ENCODE measurements around the gene NPHP1.
A peak's percentile ranks its signal among the peaks of the same experiment; 100 is the strongest.
"Not testable (repeated sequence)": the region's sequence is repeated elsewhere in the genome, so short reads cannot be mapped to it uniquely, and the experiment has no call there.

The NPHP1 gene

DNA sequence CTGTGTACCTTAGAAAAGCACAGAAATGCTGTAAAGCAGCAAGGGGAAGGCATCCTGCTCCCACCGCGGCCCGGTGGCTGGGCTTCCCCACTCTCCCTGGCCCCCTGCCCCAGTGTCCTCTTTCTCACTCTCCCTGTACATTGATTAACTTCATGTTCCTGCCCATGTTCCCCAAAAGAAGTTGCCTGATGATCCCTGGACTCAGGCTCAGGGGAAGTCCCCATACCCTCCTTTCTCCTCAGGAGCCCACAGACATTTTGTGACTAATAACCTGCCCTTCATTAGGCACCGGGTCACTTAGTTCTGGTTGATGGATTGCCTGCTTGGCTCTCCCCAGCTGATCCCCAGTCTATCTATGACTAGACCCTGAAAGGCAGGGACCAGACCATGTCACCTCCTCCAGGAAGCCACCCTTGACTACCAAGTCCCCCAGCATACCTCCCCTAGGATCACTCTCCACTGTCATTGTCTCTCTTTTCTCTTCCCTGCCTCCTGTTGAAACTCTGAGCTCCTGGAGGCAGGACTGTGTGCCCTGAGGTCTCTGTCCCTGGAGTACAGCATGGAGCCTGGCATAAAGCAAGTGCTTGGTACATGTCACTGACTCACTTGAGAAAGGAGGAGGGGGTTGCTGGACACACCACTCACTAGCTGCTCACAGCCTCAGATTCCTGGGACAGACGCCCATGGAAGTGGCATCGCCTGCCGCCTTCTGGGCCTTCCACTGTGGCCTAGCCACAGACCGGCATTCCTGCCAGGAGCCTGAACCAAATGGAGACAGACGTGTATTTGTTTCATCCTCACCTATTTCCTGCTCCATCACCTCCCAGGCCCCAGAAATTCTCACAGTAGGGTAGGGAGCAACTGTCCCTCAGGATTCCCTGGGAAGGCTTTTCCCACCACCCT, 102.7 kb downstream of the NPHP1 start:
- DNase-seq = no peak

DNA sequence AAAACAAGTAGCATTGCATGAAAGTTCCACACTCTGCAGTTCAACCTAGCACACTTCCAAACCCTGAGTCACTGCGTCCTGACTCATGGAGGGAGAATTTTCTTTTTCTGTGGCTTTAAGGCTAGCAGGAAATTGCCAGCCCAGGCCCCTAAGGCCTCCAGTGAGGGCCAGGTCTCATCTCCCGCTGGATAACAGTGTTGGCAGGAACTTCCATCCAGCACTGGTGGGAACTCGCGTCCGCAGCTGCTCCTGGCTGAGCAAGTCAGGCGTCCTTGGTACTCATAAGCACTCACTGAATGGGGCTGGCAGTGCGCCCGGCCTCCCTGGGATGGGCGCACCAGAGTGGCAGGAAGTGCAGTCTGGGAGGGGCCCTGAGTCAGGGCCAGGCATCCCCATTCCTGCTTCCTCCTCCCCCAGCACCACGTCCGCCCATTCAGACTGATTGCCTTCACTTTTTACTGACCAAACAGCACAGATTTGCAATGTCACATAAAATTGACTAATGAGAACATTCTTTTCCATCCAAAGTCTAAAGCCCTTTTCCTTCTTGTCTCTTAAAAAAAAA, 103.5 kb downstream of the NPHP1 start:
- DNase-seq = peak; percentile 86

DNA sequence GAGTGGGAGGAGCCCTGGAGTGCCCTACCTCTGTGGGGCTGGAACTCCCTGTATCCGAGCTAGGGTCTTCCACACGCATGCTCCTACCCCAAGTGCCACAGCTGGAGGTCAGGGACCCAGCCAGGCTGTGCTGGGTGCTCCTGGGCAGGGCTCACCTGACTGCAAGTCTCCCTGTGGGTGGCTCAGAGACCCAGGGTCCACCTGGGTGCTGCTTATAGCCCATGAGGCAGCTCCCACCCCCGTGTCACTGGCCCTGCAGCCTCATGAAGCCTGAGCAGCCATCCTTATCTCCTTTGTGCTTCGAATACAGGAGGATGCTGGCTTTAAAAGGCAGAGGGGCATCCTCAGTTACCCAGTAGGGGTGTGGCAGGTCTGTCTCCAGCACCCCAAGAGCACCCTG, 103.9 kb downstream of the NPHP1 start:
- not testable (repeated sequence) for DNase-seq

DNA sequence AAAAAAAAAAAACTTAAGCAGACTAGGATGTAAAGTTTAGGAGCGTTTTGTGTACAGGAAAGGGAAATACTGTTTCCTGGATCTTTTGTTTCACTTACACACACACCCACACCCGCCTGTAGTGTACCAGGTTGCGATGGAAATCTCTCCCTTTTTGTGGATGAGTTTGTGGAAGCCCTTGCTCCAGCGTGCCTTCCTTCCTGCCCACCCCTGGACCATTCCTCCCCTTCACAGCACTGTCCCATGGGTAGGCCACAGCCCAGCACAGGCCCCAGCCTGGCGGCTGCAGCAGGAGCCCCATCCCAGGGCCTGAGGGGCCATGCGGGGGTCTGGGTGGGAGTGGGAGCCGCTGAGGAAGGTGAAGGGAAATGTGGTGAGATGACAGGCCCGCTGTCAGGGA, 104.3 kb downstream of the NPHP1 start:
- no peak for DNase-seq

DNA sequence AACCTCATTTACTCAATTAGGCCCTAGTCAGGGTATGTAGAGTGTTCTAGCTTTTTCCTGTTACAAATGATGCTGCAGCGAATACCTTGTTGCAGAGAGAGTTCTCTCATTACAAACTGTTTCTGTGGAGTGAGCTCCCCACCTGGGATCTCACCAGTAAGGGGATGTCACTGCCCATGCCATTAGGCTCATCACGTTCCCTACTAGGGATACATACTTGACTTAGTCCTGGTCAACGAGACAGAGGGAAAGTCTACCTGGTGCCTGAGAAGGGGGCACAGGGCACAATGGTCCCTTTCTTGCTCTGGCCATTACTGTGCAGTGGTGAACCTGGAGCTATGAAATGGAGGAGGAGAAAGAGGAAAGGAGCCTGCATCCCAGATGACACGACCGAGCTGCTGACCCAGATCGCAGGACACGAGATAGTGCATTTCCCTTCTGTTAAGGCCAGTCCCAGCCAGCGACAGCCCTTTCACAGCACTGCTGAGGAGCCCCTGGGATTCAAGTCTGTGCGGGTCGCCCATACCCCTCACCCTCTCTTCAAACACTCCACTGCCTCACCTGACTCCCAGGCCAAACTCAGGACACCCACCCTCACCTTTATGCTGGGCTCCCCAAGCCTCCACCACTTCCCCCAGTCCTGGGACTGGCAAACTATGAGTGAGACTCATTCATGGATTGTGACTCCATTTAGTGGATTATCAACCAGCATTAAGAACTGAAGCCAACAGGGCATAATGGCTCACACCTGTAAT, 105.2 kb downstream of the NPHP1 start:
- DNase-seq = no peak

DNA sequence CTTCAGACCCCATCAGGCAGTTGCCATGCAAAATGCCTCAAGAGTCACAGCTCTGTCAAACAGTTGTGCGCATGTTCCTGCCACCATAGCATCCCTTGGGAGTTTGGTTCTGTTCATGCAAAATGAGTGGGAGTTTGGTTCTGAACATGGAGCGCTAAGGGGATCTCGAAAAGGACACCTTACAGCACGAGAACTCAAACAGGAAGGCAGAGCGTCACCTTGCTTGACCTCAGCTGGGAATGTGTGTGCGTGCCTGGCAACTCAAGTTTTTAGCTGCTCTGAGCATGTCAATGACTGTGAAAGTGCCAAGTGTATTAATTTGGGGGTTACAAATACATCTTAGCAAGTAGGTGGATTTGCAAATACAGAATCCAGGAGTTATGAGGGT, 105.8 kb downstream of the NPHP1 start:
- no peak for DNase-seq

DNA sequence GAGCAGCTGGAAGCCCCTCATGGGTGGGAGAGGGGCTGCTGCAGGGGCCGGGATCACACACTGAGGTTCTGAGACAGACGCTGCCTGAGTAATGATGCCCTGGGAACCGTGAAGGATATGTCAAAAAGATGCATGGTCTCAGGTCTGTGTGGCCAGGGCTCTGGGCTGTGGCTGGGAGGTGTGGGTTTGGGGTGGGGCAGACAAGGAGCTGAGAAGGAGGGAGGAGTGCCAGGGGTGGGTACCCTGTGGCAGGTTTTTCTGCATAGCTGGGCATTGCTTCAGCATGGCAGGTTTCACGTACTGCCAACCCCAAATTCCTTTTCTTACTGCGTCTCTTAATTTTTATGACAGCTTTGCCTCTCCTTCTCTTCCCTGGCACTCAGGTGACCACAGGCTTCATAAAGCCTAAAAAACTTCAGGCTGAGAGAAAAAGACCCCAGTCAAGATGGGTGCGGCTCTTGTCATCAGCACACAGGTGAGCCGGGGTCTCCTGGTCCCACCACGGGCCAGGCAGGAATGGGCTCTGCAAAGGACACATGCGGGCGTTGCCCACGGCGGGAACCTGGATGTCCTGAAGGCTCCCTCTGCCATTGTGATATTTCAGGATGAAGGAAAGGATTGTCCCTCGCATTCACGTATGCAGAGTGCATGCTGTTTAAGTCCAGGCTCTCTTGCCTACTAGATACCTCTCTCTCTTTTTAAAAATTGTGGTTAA, 107.2 kb downstream of the NPHP1 start:
- DNase-seq = no peak

DNA sequence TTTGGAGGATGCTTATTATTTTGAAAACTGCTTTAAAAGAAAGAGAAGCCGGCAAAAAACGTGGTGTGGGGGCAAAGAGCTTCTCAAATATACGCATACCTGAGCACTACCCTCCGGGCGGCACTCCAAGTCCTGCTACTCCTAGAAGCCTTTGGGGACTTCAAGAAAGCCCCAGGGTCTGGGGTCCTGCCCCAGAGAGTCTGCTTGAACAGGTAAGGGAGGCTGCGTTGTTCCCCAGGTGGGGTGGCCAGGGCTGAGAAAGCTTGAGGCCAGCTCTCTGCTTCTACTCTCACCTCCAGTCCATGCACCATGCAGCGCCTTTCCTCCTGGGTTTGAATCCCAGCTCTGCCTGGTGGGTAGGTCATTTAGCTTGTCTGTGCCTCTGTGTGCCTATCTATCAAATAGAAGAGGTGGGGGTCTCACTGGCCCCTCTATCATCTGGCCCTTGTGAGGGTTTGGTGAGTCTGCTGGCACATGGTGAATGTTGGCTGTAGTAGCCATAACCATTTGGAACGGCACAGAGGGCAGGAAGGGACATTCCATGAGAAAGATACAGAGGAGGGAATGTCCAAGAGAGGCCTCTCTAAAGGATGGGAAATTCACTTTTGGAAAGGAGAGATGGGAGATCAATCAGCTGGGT, 108.7 kb downstream of the NPHP1 start:
- DNase-seq = no peak

DNA sequence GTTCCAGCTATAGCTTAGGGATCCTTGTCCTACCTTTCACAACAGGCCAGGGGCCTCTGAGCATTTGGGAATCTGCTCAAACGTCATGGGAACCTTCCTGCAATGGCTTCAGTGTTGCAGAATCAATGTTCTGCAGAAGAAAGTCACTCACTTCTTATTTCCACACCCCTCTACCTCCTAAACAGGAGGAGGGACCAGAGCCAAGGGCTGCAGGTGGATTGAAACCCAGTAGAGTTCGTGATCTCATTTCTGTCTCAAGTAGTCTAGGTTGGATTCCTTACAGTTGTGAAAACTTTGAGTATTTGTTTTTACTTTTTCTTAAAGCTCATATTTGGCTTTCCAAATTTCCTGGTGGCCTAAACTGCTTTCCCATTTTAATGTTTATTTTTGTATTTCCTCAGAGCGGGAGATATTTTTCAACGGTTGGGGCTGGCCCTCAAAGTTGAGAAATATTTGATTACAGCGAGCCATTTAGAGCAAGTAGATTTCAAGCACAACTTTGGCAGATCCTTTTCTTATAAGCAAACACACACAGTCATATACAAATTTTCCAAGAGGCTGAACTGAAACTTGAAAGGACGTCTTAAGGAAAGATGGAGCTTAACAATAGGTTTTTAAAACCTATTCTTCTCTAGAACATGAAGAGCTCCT, 109.8 kb downstream of the NPHP1 start:
- not testable (repeated sequence) for DNase-seq

DNA sequence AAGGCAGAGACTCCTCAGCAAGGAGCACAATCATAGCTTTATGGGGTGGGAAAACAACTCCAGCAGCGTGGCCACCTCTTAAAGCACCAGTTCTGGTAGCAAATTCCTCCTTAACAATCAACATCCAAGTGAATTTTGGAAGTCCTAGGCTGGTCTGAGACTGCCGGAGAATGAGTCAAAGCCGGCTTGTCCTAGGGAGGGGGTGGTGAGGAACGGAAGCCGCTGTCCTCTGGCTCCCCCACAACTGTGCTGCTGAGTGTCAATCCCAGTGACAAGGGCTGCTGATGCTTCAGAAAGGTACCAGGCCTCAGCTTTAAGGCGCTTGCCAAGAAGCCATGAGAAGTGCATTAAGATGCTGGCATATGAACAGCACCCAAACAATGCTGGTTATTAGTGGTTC, 110.9 kb downstream of the NPHP1 start:
- not testable (repeated sequence) for DNase-seq

DNA sequence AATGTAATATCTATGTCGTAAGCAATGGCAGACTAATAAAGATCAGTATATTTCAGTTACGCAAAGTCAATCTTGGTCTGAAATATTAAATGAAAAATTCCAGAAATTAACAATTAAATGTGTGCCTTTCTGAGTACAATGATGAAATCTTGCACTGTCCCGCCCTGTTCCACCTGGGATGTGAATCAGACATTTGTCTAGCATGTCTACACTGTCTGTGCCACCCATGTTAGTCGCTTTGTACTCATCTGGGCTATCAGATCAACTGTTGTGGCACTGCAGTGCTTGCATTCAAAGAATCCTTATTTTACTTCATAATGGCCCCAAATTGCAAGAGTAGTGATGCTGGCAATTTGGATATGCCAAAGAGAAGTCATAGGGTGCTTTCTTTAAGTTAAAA, 114.6 kb downstream of the NPHP1 start:
- DNase-seq = not testable (repeated sequence)

DNA sequence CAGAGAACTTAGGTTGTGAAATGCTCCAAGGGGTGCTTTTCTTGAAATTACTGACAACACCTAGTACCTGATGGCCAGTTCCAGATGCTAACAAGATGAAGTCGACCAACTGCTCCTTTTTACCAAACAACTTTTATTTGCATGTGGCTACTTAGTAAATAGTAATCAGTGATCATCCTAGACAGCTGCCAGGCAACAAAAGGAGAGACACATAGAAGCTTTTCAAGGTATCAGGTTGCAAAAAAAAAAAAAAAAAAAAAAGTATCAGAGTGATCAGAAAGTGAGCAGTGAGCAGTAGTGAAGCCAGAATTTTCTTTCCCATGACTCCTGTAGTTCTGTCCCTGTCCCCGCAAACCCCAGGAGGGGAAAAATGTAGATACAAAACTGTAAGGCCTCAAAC, 121.1 kb downstream of the NPHP1 start:
- not testable (repeated sequence) for DNase-seq

DNA sequence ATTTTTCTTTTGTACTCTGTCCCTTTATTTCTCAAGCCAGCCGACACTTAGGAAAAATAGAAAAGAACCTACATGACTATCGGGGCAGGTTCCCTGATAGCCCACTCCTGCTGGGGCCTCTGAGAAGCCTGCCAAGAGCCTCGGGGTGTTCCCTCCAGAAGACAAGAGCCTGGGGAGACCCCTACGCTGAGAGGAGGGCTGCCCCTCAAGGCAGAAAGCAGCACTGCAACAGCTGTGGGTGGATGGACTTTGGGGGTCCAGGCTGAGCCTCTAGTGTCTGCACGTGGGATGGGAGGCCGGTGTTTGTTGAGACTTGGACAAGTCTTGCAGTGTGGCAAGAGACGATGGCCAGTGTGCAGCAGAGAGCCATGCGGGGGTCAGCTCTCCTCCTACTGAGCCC, 121.7 kb downstream of the NPHP1 start:
- DNase-seq = not testable (repeated sequence)

DNA sequence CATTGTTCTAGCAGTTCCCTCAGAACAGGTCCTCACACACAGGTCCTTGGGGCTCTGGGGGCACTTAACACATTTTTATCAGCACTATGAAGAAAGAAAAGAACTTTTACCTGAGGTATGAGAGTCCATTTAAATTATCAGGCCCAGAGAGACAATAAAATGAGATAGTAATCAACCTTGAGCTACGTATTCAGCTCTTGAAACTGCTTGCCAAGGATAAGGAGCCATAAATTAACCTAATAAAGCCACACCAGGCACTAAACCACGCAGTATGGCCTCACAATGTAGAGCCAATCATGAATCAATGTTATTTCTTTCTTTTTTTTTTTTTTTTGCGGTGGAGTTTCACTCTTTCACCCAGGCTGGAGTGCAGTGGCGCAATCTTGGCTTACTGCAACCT, 126.7 kb downstream of the NPHP1 start:
- not testable (repeated sequence) for DNase-seq

DNA sequence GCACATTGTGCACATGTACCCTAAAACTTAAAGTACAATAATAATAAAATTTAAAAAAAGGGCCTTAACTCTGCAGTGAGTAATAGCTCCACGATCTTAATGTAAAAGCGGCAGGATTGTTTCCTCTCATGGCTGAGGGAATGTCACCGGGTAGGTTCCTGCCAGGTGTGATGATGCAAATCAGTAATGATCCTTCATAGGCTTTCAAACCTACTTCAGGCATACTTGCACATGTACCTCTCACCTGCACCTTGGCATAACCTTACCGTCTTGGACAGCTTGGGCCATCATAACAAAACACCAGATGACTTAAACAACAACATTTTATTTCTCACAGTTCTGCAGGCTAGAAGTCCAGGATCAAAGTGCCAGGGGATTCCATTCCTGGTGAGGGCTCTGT, 128.9 kb downstream of the NPHP1 start:
- not testable (repeated sequence) for DNase-seq

Data from NCI-H510A (cell line).